Naive thymus-derived CD4-positive, alpha-beta T cell (primary cell): ENCODE data around the gene GBGT1. TPM values are rescaled to one million over a fixed set of nuclear protein-coding genes. Genes with fewer than 3 reads are reported as not detected.
"Not testable (repeated sequence)": the region's sequence is repeated elsewhere in the genome, so short reads cannot be mapped to it uniquely, and the experiment has no call there.

Experiments
- ATAC-seq: fragments of 150-1000 bp; cut with Tn5 transposase; 2 replicates; pipeline ENCODE4 v1.10.0; 2021; ENCODE audit warnings: mild to moderate bottlenecking, moderate library complexity
- CTCF ChIA-PET: fragments of 350-600 bp; sonication (Branson Sonifier 250); formaldehyde crosslinking; loops from one replicate; lab custom pipeline; 2021; ENCODE audit warnings: antibody characterized with exemption; lab: Charles Lee
- POLR2A ChIA-PET: fragments of 350-600 bp; sonication (Branson Sonifier 250); formaldehyde crosslinking; loops from one replicate; lab custom pipeline; 2021; ENCODE audit warnings: antibody characterized with exemption, inconsistent platforms; lab: Charles Lee
- DNase-seq, 9 donors: peaks; one replicate each; pipeline versions ENCODE4 v3.0.0 to v3.0.0-alpha.2; 2020 to 2022; ENCODE audit warnings: mixed read lengths in 1 of 9
- H3K27ac ChIP-seq: one replicate; pipeline ENCODE4 v1.7.0; 2013; ENCODE audit warnings: mild to moderate bottlenecking, low read depth, low read length, moderate library complexity
- H3K27me3 ChIP-seq, 2 donors: one replicate each; pipeline ENCODE4 v1.7.0; 2013; ENCODE audit warnings: low read length in 2 of 2, mild to moderate bottlenecking in 2 of 2, moderate library complexity in 2 of 2; ENCODE audit not compliant: control insufficient read depth in 2 of 2, insufficient read depth in 2 of 2
- H3K36me3 ChIP-seq, 3 experiments: 1 replicate in 2 of 3; 2 replicates in 1 of 3; pipeline ENCODE4 v1.7.0; 2013; ENCODE audit warnings: low read length in 3 of 3, mild to moderate bottlenecking in 3 of 3, moderate library complexity in 1 of 3; ENCODE audit not compliant: insufficient read depth in 3 of 3, control insufficient read depth in 2 of 3
- H3K4me1 ChIP-seq, 2 donors: one replicate each; pipeline ENCODE4 v1.7.0; 2013; ENCODE audit warnings: low read length in 2 of 2, mild to moderate bottlenecking in 2 of 2, moderate library complexity in 1 of 2; ENCODE audit not compliant: control insufficient read depth in 2 of 2, insufficient read depth in 2 of 2
- H3K4me3 ChIP-seq: 2 replicates; pipeline ENCODE4 v1.7.0; 2013; ENCODE audit warnings: mild to moderate bottlenecking, low read length
- H3K9me3 ChIP-seq, 3 experiments: 1 replicate in 2 of 3; 2 replicates in 1 of 3; pipeline ENCODE4 v1.7.0; 2013; ENCODE audit warnings: low read length in 3 of 3; ENCODE audit not compliant: control insufficient read depth in 2 of 3
- H3K27ac Mint-ChIP-seq, 9 donors: one replicate each; pipeline ENCODE4 v1.8.0; 2020 to 2022; ENCODE audit warnings: mixed read lengths in 9 of 9, mild to moderate bottlenecking in 8 of 9, moderate library complexity in 5 of 9, inconsistent platforms in 2 of 9
- H3K27me3 Mint-ChIP-seq, 5 donors: one replicate each; pipeline ENCODE4 v1.8.0; 2021 to 2022; ENCODE audit warnings: mixed read lengths in 5 of 5, mild to moderate bottlenecking in 1 of 5
- H3K36me3 Mint-ChIP-seq, 5 donors: one replicate each; pipeline ENCODE4 v1.8.0; 2020 to 2022; ENCODE audit warnings: mixed read lengths in 5 of 5, mild to moderate bottlenecking in 3 of 5, inconsistent platforms in 1 of 5
- H3K4me1 Mint-ChIP-seq, 7 donors: one replicate each; pipeline ENCODE4 v1.8.0; 2020 to 2022; ENCODE audit warnings: mixed read lengths in 7 of 7, mild to moderate bottlenecking in 3 of 7, inconsistent platforms in 1 of 7
- H3K4me3 Mint-ChIP-seq, 10 donors: one replicate each; pipeline ENCODE4 v1.8.0; 2020 to 2022; ENCODE audit warnings: mild to moderate bottlenecking in 10 of 10, mixed read lengths in 10 of 10, moderate library complexity in 6 of 10, inconsistent platforms in 2 of 10
- H3K9me3 Mint-ChIP-seq, 11 donors: one replicate each; pipeline ENCODE4 v1.8.0; 2020 to 2022; ENCODE audit warnings: mixed read lengths in 11 of 11, mild to moderate bottlenecking in 4 of 11, inconsistent platforms in 1 of 11, moderate library complexity in 1 of 11
- intact Hi-C, 2 donors: fragments of 100-400 bp; cut with micrococcal nuclease; formaldehyde crosslinking; loops; one replicate each; pipeline ENCODE4 v1.15.1; 2023
- polyA plus RNA-seq, 2 donors: library from polyadenylated mRNA; unstranded; fragments of 300-500 nt; fragmentation: Illumina TruSeq; gene quantifications; one replicate each; pipeline ENCODE4 v1.2.3, GENCODE V29; 2021
- total RNA-seq, 6 experiments: library from RNA in 5 of 6; stranded (reverse) in 5 of 6; gene quantifications; 1 replicate in 5 of 6; 2 replicates in 1 of 6; pipeline ENCODE4 v1.2.3 and lab custom pipeline; 2021 to 2026

The GBGT1 gene
- total RNA-seq (10 to 100 TPM in 2 of 5 experiments, 1 to 10 TPM in 3; 3.4 to 14.8 (median 5.5) TPM), polyA plus RNA-seq (under 1 TPM in 1 of 2 donors, not detected in 1; 0.14 TPM), total RNA-seq (lab: John Stamatoyannopoulos, UW) (0.81 reads per million)

- Mint-ChIP-seq H3K4me3 (peak within 1 kb of the TSS; percentile 67 to 88 (median 78)), H3K27ac (peak within 1 kb of the TSS in 2 of 9 donors; percentile 36 to 65), H3K36me3 (peaks cover 0 to 4% (median 0%) of the 10 kb centered on the region in 5 donors), H3K9me3 (no peaks in the 10 kb centered on the region), H3K27me3 (peaks cover 0 to 10% (median 0%) of the 10 kb centered on the region in 5 donors), H3K4me1 (peaks cover 5 to 14% (median 8%) of the 10 kb centered on the region in 7 donors)
- ChIA-PET CTCF (interaction anchor here (0.7 kb wide), 1 partner anchor 331 kb away, joined by 3 read pairs; no protein-coding TSS in a partner anchor), POLR2A (interaction anchor here (0.7 kb wide), 1 partner anchor 133 kb away, joined by 5 read pairs; the partner anchor contains the start of gene GTF3C5)
- peak within 1 kb of the TSS; percentile 36 for H3K4me3 ChIP-seq
- no peaks in the 10 kb centered on the region for H3K27me3 ChIP-seq
- no peaks in the 10 kb centered on the region for H3K36me3 ChIP-seq
- intact Hi-C loops = no loop called here
- DNase-seq = peak in 3 of 9 donors; percentile 29 to 57 (median 31)
- peaks cover 0 to 3% of the 10 kb centered on the region in 2 donors for H3K4me1 ChIP-seq
- peak; percentile 76 for ATAC-seq
- H3K27ac ChIP-seq = peak within 1 kb of the TSS; percentile 64
- no peaks in the 10 kb centered on the region for H3K9me3 ChIP-seq
These were observed at the start of gene GBGT1 for GRCh38 chr9:133163504-133164172. Gene GBGT1, minus strand, starts transcription at chr9:133163914. Its CDS starts 1,502 bp downstream, at chr9:133162412.

GRCh38 chr9:133210609-133211008 is 46.9 kb upstream of the GBGT1 start:
- no peaks in the 10 kb centered on the region for H3K36me3 Mint-ChIP-seq
- no peak overlapping the region for H3K27ac Mint-ChIP-seq
- peak in 1 of 9 donors; percentile 9 for DNase-seq
- POLR2A ChIA-PET = no interaction called here
- H3K4me3 Mint-ChIP-seq = no peak overlapping the region
- Histone ChIP-seq H3K4me1 (no peaks in the 10 kb centered on the region), H3K27me3 (no peaks in the 10 kb centered on the region), H3K9me3 (no peaks in the 10 kb centered on the region), H3K27ac (no peak overlapping the region), H3K4me3 (no peak overlapping the region), H3K36me3 (no peaks in the 10 kb centered on the region)
- intact Hi-C loops = no loop called here
- CTCF ChIA-PET = no interaction called here
- H3K9me3 Mint-ChIP-seq = peaks cover 0 to 15% (median 6%) of the 10 kb centered on the region in 11 donors
- ATAC-seq = no peak
- no peaks in the 10 kb centered on the region for H3K4me1 Mint-ChIP-seq
- H3K27me3 Mint-ChIP-seq = peaks cover 29 to 49% (median 35%) of the 10 kb centered on the region in 5 donors

- CTCF ChIA-PET = no interaction called here
- H3K4me3 ChIP-seq = no peak overlapping the region
- H3K27ac ChIP-seq = no peak overlapping the region
- Mint-ChIP-seq H3K27me3 (peaks cover 26 to 46% (median 31%) of the 10 kb centered on the region in 5 donors), H3K27ac (no peak overlapping the region), H3K4me3 (no peak overlapping the region), H3K36me3 (no peaks in the 10 kb centered on the region), H3K4me1 (no peaks in the 10 kb centered on the region), H3K9me3 (peaks cover 0 to 12% (median 6%) of the 10 kb centered on the region in 11 donors)
- ATAC-seq (no peak), DNase-seq (peak in 1 of 9 donors; percentile 0)
- no peaks in the 10 kb centered on the region for H3K9me3 ChIP-seq
- H3K36me3 ChIP-seq = no peaks in the 10 kb centered on the region
- POLR2A ChIA-PET = no interaction called here
- no peaks in the 10 kb centered on the region for H3K27me3 ChIP-seq
- H3K4me1 ChIP-seq = no peaks in the 10 kb centered on the region
- intact Hi-C loops = no loop called here
These were observed 46.5 kb upstream of the GBGT1 start for GRCh38 chr9:133210202-133210532.

GRCh38 chr9:133209327-133210201 is 45.9 kb upstream of the GBGT1 start:
- H3K9me3 Mint-ChIP-seq, H3K4me1 Mint-ChIP-seq, intact Hi-C loops, H3K9me3 ChIP-seq, H3K36me3 Mint-ChIP-seq, H3K36me3 ChIP-seq, POLR2A ChIA-PET, CTCF ChIA-PET, H3K4me3 Mint-ChIP-seq, H3K4me3 ChIP-seq, ATAC-seq, H3K27ac Mint-ChIP-seq, H3K27ac ChIP-seq, H3K27me3 ChIP-seq, H3K4me1 ChIP-seq: not testable (repeated sequence)
- peak in 1 of 9 donors; percentile 18 for DNase-seq
- H3K27me3 Mint-ChIP-seq = peaks cover 21 to 42% (median 31%) of the 10 kb centered on the region in 5 donors

- H3K36me3 Mint-ChIP-seq, intact Hi-C loops, H3K4me3 Mint-ChIP-seq, CTCF ChIA-PET, H3K9me3 Mint-ChIP-seq, H3K36me3 ChIP-seq, H3K9me3 ChIP-seq, H3K4me1 ChIP-seq, H3K4me1 Mint-ChIP-seq, POLR2A ChIA-PET, H3K27me3 ChIP-seq, ATAC-seq, H3K27ac ChIP-seq, H3K27ac Mint-ChIP-seq, H3K4me3 ChIP-seq: not testable (repeated sequence)
- peak in 1 of 9 donors; percentile 10 for DNase-seq
- peaks cover 14 to 36% (median 33%) of the 10 kb centered on the region in 5 donors for H3K27me3 Mint-ChIP-seq
These were observed 45.2 kb upstream of the GBGT1 start, which contains the start of gene OBP2B for GRCh38 chr9:133208880-133209300. Gene OBP2B, minus strand, starts transcription at chr9:133209250. Its CDS starts 51 bp downstream, at chr9:133209199.

GRCh38 chr9:133208171-133208879 is 44.6 kb upstream of the GBGT1 start:
- ATAC-seq, H3K4me1 Mint-ChIP-seq, intact Hi-C loops, H3K27ac Mint-ChIP-seq, H3K9me3 ChIP-seq, H3K9me3 Mint-ChIP-seq, H3K27me3 ChIP-seq, H3K4me1 ChIP-seq, H3K36me3 ChIP-seq, H3K4me3 Mint-ChIP-seq, CTCF ChIA-PET, H3K27ac ChIP-seq, H3K4me3 ChIP-seq, POLR2A ChIA-PET, H3K36me3 Mint-ChIP-seq: not testable (repeated sequence)
- DNase-seq = peak in 1 of 9 donors; percentile 12
- peaks cover 10 to 33% (median 31%) of the 10 kb centered on the region in 5 donors for H3K27me3 Mint-ChIP-seq
